H9 (cell line): ENCODE results near the gene FOXK1. TPM values are rescaled to one million over a fixed set of nuclear protein-coding genes. Genes with fewer than 3 reads are reported as not detected.

Source experiments
- DNase-seq: peaks from one replicate; pipeline ENCODE4 v3.0.0-alpha.2; 2017
- H2AFZ ChIP-seq: one replicate; pipeline ENCODE4 v1.6.1; 2013; ENCODE audit warnings: mild to moderate bottlenecking, low read length, control low read depth, moderate library complexity
- H2AK5ac ChIP-seq: 2 replicates; pipeline ENCODE4 v1.6.1; 2013; ENCODE audit warnings: low read length, control low read depth, mixed read lengths; ENCODE audit not compliant: insufficient read length
- H2BK120ac ChIP-seq: one replicate; pipeline ENCODE4 v1.6.1; 2013; ENCODE audit warnings: low read depth, mild to moderate bottlenecking, low read length, control low read depth, inconsistent platforms; ENCODE audit not compliant: poor library complexity, severe bottlenecking
- H2BK12ac ChIP-seq: 2 replicates; pipeline ENCODE4 v1.6.1; 2013; ENCODE audit warnings: low read length, control low read depth, mixed read lengths, low read depth; ENCODE audit not compliant: insufficient read length
- H2BK15ac ChIP-seq: 2 replicates; pipeline ENCODE4 v1.6.1; 2013; ENCODE audit warnings: low read depth, low read length, control low read depth
- H2BK20ac ChIP-seq: one replicate; pipeline ENCODE4 v1.6.1; 2013; ENCODE audit warnings: low read depth, mild to moderate bottlenecking, low read length, control low read depth, inconsistent platforms; ENCODE audit not compliant: poor library complexity, severe bottlenecking
- H2BK5ac ChIP-seq: 2 replicates; pipeline ENCODE4 v1.6.1; 2013; ENCODE audit warnings: low read length, control low read depth, mixed read lengths; ENCODE audit not compliant: insufficient read length
- H3K14ac ChIP-seq: 2 replicates; pipeline ENCODE4 v1.6.1; 2013; ENCODE audit warnings: low read length, control low read depth; ENCODE audit not compliant: insufficient read depth
- H3K18ac ChIP-seq: 2 replicates; pipeline ENCODE4 v1.6.1; 2013; ENCODE audit warnings: low read depth, mild to moderate bottlenecking, mixed read lengths, low read length, control low read depth; ENCODE audit not compliant: insufficient read length
- H3K23ac ChIP-seq: 2 replicates; pipeline ENCODE4 v1.6.1; 2013; ENCODE audit warnings: low read length, control low read depth, mixed read lengths, low read depth; ENCODE audit not compliant: insufficient read length
- H3K23me2 ChIP-seq: 2 replicates; pipeline ENCODE4 v1.6.1; 2013; ENCODE audit warnings: low read depth, mild to moderate bottlenecking, mixed read lengths, low read length, control low read depth; ENCODE audit not compliant: insufficient read length, poor library complexity, severe bottlenecking
- H3K27ac ChIP-seq: 2 replicates; pipeline ENCODE4 v1.5.1; 2013; ENCODE audit warnings: low read length, control low read depth, mixed read lengths, low read depth; ENCODE audit not compliant: insufficient read length
- H3K27me3 ChIP-seq: 2 replicates; pipeline ENCODE4 v1.6.1; 2013; ENCODE audit warnings: low read length, control low read depth, inconsistent platforms; ENCODE audit not compliant: insufficient read depth
- H3K4ac ChIP-seq: 2 replicates; pipeline ENCODE4 v1.6.1; 2013; ENCODE audit warnings: low read depth, mild to moderate bottlenecking, control low read depth, inconsistent platforms, low read length, moderate library complexity
- H3K4me1 ChIP-seq: 2 replicates; pipeline ENCODE4 v1.6.1; 2013; ENCODE audit warnings: low read length, control low read depth, inconsistent platforms; ENCODE audit not compliant: insufficient read depth
- H3K4me2 ChIP-seq: 2 replicates; pipeline ENCODE4 v1.6.1; 2013; ENCODE audit warnings: low read length, control low read depth, mixed read lengths; ENCODE audit not compliant: insufficient read length, insufficient read depth
- H3K56ac ChIP-seq: 2 replicates; pipeline ENCODE4 v1.6.1; 2013; ENCODE audit warnings: low read depth, mild to moderate bottlenecking, mixed read lengths, low read length, control low read depth; ENCODE audit not compliant: insufficient read length
- H3K79me1 ChIP-seq: 2 replicates; pipeline ENCODE4 v1.6.1; 2013; ENCODE audit warnings: low read depth, mild to moderate bottlenecking, moderate library complexity, low read length, control low read depth, inconsistent platforms; ENCODE audit not compliant: insufficient read depth, poor library complexity, severe bottlenecking
- H3K79me2 ChIP-seq: 2 replicates; pipeline ENCODE4 v1.6.1; 2013; ENCODE audit warnings: low read length, control low read depth, inconsistent platforms; ENCODE audit not compliant: insufficient read depth
- H3K9ac ChIP-seq: 2 replicates; pipeline ENCODE4 v1.6.1; 2013; ENCODE audit warnings: low read length, control low read depth, mixed read lengths; ENCODE audit not compliant: insufficient read length; ENCODE audit errors: extremely low read depth
- H3K9me3 ChIP-seq: one replicate; pipeline ENCODE4 v1.6.1; 2013; ENCODE audit warnings: low read depth, low read length, inconsistent platforms; ENCODE audit not compliant: control insufficient read depth
- H3T11ph ChIP-seq: one replicate; pipeline ENCODE4 v1.6.1; 2013; ENCODE audit warnings: mild to moderate bottlenecking, low read length, control low read depth, inconsistent platforms
- H4K20me1 ChIP-seq: one replicate; pipeline ENCODE4 v1.6.1; 2013; ENCODE audit not compliant: control insufficient read depth, insufficient read length, insufficient read depth
- H4K5ac ChIP-seq: 2 replicates; pipeline ENCODE4 v1.6.1; 2013; ENCODE audit warnings: low read depth, mild to moderate bottlenecking, mixed read lengths, low read length, control low read depth; ENCODE audit not compliant: insufficient read length
- H4K8ac ChIP-seq: replicated peaks from 2 replicates; pipeline ENCODE4 v1.6.1; 2013; ENCODE audit warnings: low read length, control low read depth, mixed read lengths, low read depth; ENCODE audit not compliant: insufficient read length
- H4K91ac ChIP-seq: 2 replicates; pipeline ENCODE4 v1.6.1; 2013; ENCODE audit warnings: low read depth, mild to moderate bottlenecking, moderate library complexity, mixed read lengths, low read length, control low read depth; ENCODE audit not compliant: insufficient read length
- H3K27ac Mint-ChIP-seq, 3 experiments: 2 replicates in 2 of 3; 3 replicates in 1 of 3; pipeline ENCODE4 v1.8.0; 2020 to 2021; ENCODE audit warnings: mixed read lengths in 3 of 3, mild to moderate bottlenecking in 1 of 3, moderate library complexity in 1 of 3
- H3K27me3 Mint-ChIP-seq: 2 replicates; pipeline ENCODE4 v1.8.0; 2021; ENCODE audit warnings: low read depth, mild to moderate bottlenecking, moderate library complexity, mixed read lengths
- H3K36me3 Mint-ChIP-seq, 3 experiments: 2 replicates in 2 of 3; 3 replicates in 1 of 3; pipeline ENCODE4 v1.8.0; 2020 to 2021; ENCODE audit warnings: low read depth in 3 of 3, mixed read lengths in 3 of 3; ENCODE audit not compliant: insufficient read depth in 1 of 3
- H3K4me1 Mint-ChIP-seq, 2 experiments: 2 replicates each; pipeline ENCODE4 v1.8.0; 2020; ENCODE audit warnings: mixed read lengths in 2 of 2
- H3K4me3 Mint-ChIP-seq, 2 experiments: 2 replicates in 1 of 2; 3 replicates in 1 of 2; pipeline ENCODE4 v1.8.0; 2020 to 2021; ENCODE audit warnings: mild to moderate bottlenecking in 2 of 2, mixed read lengths in 2 of 2, moderate library complexity in 1 of 2
- H3K9me3 Mint-ChIP-seq, 2 experiments: 2 replicates in 1 of 2; 3 replicates in 1 of 2; pipeline ENCODE4 v1.8.0; 2020; ENCODE audit warnings: mild to moderate bottlenecking in 2 of 2, mixed read lengths in 2 of 2, moderate library complexity in 1 of 2
- WGBS: extraction: QIAGEN DNeasy Blood & Tissue Kit; methylation state at CpG from one replicate; pipeline ENCODE4 v1.1.7; 2013; ENCODE audit warnings: missing lambda C conversion rate, low lambda C conversion rate, mixed read lengths; ENCODE audit not compliant: insufficient read length; ENCODE audit errors: extremely low coverage; 5-methylcytosine and 5-hydroxymethylcytosine counted together
- total RNA-seq: library from RNA; stranded (reverse); gene quantifications from 2 replicates; pipeline ENCODE4 v1.2.1, GENCODE V29; 2021
- TF ChIP-seq, protein P1 (sequence below): fragments of 200-600 bp; sonication (generic); conservative IDR thresholded peaks from 3 replicates; pipeline ENCODE4 v1.8.0; 2021; ENCODE audit warnings: antibody characterized with exemption, mild to moderate bottlenecking

The FOXK1 gene
- total RNA-seq, 1 experiment from 2014 or later: 14.4 TPM

DNA sequence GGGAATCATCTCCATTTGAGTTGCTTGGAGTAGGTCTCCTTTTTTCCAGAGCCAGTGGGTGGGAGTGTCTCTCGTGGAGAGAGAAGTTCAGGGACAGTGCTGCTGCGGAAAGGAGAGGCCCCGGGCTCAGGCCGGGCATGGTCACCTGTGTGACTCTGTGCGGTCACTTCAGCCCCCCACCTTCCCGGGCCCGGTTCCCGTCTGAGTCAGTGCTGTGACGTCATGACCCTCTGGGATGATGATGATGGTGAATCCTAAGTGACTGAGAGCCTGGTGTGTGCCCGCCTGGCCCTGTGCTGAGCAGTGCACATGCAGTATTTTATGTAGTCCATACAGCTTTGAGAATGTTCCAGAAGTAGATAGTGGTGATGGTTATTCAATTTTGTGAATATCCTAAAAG is 60.8 kb downstream of the FOXK1 start:
- Histone ChIP-seq H3K56ac (no peak overlapping the region), H4K5ac (no peak overlapping the region), H3K79me2 (no peaks in the 10 kb centered on the region), H4K8ac (no peak overlapping the region), H2BK5ac (no peak overlapping the region), H4K20me1 (no peaks in the 10 kb centered on the region), H4K91ac (no peak overlapping the region), H2BK120ac (no peak overlapping the region), H2BK15ac (no peak overlapping the region), H3K4ac (no peak overlapping the region), H3K27me3 (peaks cover 5% of the 10 kb centered on the region; the same call in 1 of the 2 replicates), H2AFZ (no peak overlapping the region), H2BK12ac (no peak overlapping the region), H3K4me1 (no peaks in the 10 kb centered on the region; the same call in 1 of the 2 replicates), H2BK20ac (no peak overlapping the region), H3K79me1 (no peaks in the 10 kb centered on the region), H3K4me2 (no peak overlapping the region), H3K27ac (no peak overlapping the region), H3K9ac (no peak overlapping the region), H3K23ac (no peak overlapping the region), H3K23me2 (peaks cover 9% of the 10 kb centered on the region), H3K9me3 (no peaks in the 10 kb centered on the region), H3K14ac (no peak overlapping the region), H3T11ph (no peak overlapping the region), H3K18ac (no peak overlapping the region), H2AK5ac (no peak overlapping the region)
- no peaks in the 10 kb centered on the region; a peak in 1 of 5 replicates for H3K9me3 Mint-ChIP-seq
- no CpG with 5 or more reads among the region's 10 CpGs for WGBS
- H3K27me3 Mint-ChIP-seq: peaks cover 74% of the 10 kb centered on the region
- peaks cover 16 to 31% (median 29%) of the 10 kb centered on the region in 3 experiments for H3K36me3 Mint-ChIP-seq
- DNase-seq: no peak
- no peak overlapping the region; a peak in 1 of 7 replicates for H3K27ac Mint-ChIP-seq
- TF ChIP-seq, protein P1, sequence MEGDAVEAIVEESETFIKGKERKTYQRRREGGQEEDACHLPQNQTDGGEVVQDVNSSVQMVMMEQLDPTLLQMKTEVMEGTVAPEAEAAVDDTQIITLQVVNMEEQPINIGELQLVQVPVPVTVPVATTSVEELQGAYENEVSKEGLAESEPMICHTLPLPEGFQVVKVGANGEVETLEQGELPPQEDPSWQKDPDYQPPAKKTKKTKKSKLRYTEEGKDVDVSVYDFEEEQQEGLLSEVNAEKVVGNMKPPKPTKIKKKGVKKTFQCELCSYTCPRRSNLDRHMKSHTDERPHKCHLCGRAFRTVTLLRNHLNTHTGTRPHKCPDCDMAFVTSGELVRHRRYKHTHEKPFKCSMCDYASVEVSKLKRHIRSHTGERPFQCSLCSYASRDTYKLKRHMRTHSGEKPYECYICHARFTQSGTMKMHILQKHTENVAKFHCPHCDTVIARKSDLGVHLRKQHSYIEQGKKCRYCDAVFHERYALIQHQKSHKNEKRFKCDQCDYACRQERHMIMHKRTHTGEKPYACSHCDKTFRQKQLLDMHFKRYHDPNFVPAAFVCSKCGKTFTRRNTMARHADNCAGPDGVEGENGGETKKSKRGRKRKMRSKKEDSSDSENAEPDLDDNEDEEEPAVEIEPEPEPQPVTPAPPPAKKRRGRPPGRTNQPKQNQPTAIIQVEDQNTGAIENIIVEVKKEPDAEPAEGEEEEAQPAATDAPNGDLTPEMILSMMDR: no peak
- H3K4me1 Mint-ChIP-seq: peaks cover 27 to 32% of the 10 kb centered on the region in 2 experiments
- H3K4me3 Mint-ChIP-seq: no peak overlapping the region
